WERI-Rb-1 (cell line): ENCODE results near the gene ADAMTS13.

Experiments used
- DNase-seq: peaks from one replicate; pipeline ENCODE4 v3.0.0-alpha.2; 2020
- H3K27ac ChIP-seq: fragments of 250-450 bp; sonication (Bioruptor Pico); 2 replicates; pipeline ENCODE4 v1.5.1; 2020; ENCODE audit warnings: mild to moderate bottlenecking, moderate library complexity
- H3K27me3 ChIP-seq: fragments of 250-450 bp; sonication (Bioruptor Pico); 2 replicates; pipeline ENCODE4 v1.5.1; 2021; ENCODE audit warnings: mild to moderate bottlenecking, low read depth, moderate library complexity; ENCODE audit not compliant: insufficient read depth, severe bottlenecking
- H3K36me3 ChIP-seq: fragments of 250-450 bp; sonication (Bioruptor Pico); 2 replicates; pipeline ENCODE4 v1.5.1; 2020; ENCODE audit warnings: mild to moderate bottlenecking, moderate library complexity
- H3K4me3 ChIP-seq: 2 replicates; pipeline ENCODE4 v1.5.1; 2011; ENCODE audit warnings: low read depth, mild to moderate bottlenecking, control low read depth, low read length
- H3K9me3 ChIP-seq: fragments of 250-450 bp; sonication (Bioruptor Pico); 2 replicates; pipeline ENCODE4 v1.5.1; 2021; ENCODE audit warnings: mild to moderate bottlenecking, moderate library complexity; ENCODE audit not compliant: severe bottlenecking
- CTCF ChIP-seq: IDR thresholded peaks from 2 replicates; pipeline ENCODE4 v1.5.1; 2011; ENCODE audit warnings: low read depth, mild to moderate bottlenecking, control low read depth, inconsistent platforms, low read length

Gene ADAMTS13

GRCh38 chr9:133404454-133405002 lies 17.6 kb upstream of the ADAMTS13 start:
- no peaks in the 10 kb centered on the region for H3K9me3 ChIP-seq
- no peak for TF ChIP-seq CTCF
- H3K4me3 ChIP-seq: no peak overlapping the region
- no peaks in the 10 kb centered on the region for H3K27me3 ChIP-seq
- no peak for DNase-seq
- H3K27ac ChIP-seq: no peak overlapping the region
- peaks cover 49% of the 10 kb centered on the region for H3K36me3 ChIP-seq

GRCh38 chr9:133405508-133406438 lies 16.4 kb upstream of the ADAMTS13 start:
- H3K4me3 ChIP-seq: no peak overlapping the region
- no peak for DNase-seq
- no peaks in the 10 kb centered on the region for H3K27me3 ChIP-seq
- H3K27ac ChIP-seq: no peak overlapping the region
- no peak for TF ChIP-seq CTCF
- H3K9me3 ChIP-seq: no peaks in the 10 kb centered on the region
- H3K36me3 ChIP-seq: peaks cover 58% of the 10 kb centered on the region

GRCh38 chr9:133406480-133407307 lies 15.5 kb upstream of the ADAMTS13 start:
- H3K27ac ChIP-seq: no peak overlapping the region
- DNase-seq: peak; percentile 79

GRCh38 chr9:133408042-133408441 lies 14.1 kb upstream of the ADAMTS13 start:
- no peaks in the 10 kb centered on the region for H3K9me3 ChIP-seq
- H3K27me3 ChIP-seq: no peaks in the 10 kb centered on the region
- peaks cover 66% of the 10 kb centered on the region for H3K36me3 ChIP-seq
- H3K4me3 ChIP-seq: no peak overlapping the region
- no peak overlapping the region for H3K27ac ChIP-seq
- DNase-seq: no peak
- TF ChIP-seq CTCF: no peak

More at GRCh38 chr9:133406480-133407307, 15.5 kb upstream of the ADAMTS13 start:
- peak; percentile 98 for TF ChIP-seq CTCF
- Histone ChIP-seq H3K27me3 (no peaks in the 10 kb centered on the region), H3K9me3 (no peaks in the 10 kb centered on the region), H3K36me3 (peaks cover 65% of the 10 kb centered on the region), H3K4me3 (no peak overlapping the region)

- H3K4me3 ChIP-seq: no peak overlapping the region
- H3K36me3 ChIP-seq: peaks cover 49% of the 10 kb centered on the region
- no peak overlapping the region for H3K27ac ChIP-seq
- H3K9me3 ChIP-seq: no peaks in the 10 kb centered on the region
- no peaks in the 10 kb centered on the region for H3K27me3 ChIP-seq
- no peak for DNase-seq
- no peak for TF ChIP-seq CTCF
Observed at GRCh38 chr9:133415170-133415569, 7.0 kb upstream of the ADAMTS13 start.
